Smooth muscle cell (in vitro differentiated cells): ENCODE data around the gene TRIP10. TPM values are rescaled to one million over a fixed set of nuclear protein-coding genes. Genes with fewer than 3 reads are reported as not detected.

ENCODE experiments used
- DNase-seq: peaks from one replicate; lab custom pipeline; 2025; ENCODE audit not compliant: unreplicated experiment; lab: John Stamatoyannopoulos, UW
- H2AFZ ChIP-seq: fragments of 200-600 bp; sonication (generic); 2 replicates; pipeline ENCODE4 v1.6.0; 2016; ENCODE audit warnings: antibody characterized with exemption, low read depth, mild to moderate bottlenecking
- H3F3A ChIP-seq: fragments of 200-600 bp; sonication (generic); 2 replicates; pipeline ENCODE4 v1.6.0; 2017; ENCODE audit warnings: antibody characterized with exemption, low read depth
- H3K27ac ChIP-seq: fragments of 200-600 bp; sonication (generic); 2 replicates; pipeline ENCODE4 v1.5.1; 2016; ENCODE audit warnings: low read depth, mild to moderate bottlenecking
- H3K27me3 ChIP-seq: fragments of 200-600 bp; sonication (generic); 2 replicates; pipeline ENCODE4 v1.6.1; 2016; ENCODE audit warnings: low read depth, mild to moderate bottlenecking
- H3K36me3 ChIP-seq: fragments of 200-600 bp; sonication (generic); 2 replicates; pipeline ENCODE4 v1.5.1; 2016; ENCODE audit warnings: low read depth
- H3K4me1 ChIP-seq: fragments of 200-600 bp; sonication (generic); 2 replicates; pipeline ENCODE4 v1.5.1; 2016; ENCODE audit warnings: low read depth
- H3K4me2 ChIP-seq: fragments of 200-600 bp; sonication (generic); 2 replicates; pipeline ENCODE4 v1.6.0; 2016; ENCODE audit warnings: mild to moderate bottlenecking
- H3K4me3 ChIP-seq: fragments of 200-600 bp; sonication (generic); 2 replicates; pipeline ENCODE4 v1.5.1; 2016; ENCODE audit warnings: mild to moderate bottlenecking
- H3K79me2 ChIP-seq: fragments of 200-600 bp; sonication (generic); 2 replicates; pipeline ENCODE4 v1.6.0; 2016; ENCODE audit warnings: low read depth, mild to moderate bottlenecking
- H3K9ac ChIP-seq: fragments of 200-600 bp; sonication (generic); 2 replicates; pipeline ENCODE4 v1.6.0; 2016; ENCODE audit warnings: low read depth
- H3K9me3 ChIP-seq: fragments of 200-600 bp; sonication (generic); replicated peaks from 2 replicates; pipeline ENCODE4 v1.5.1; 2016; ENCODE audit warnings: low read depth
- H4K20me1 ChIP-seq: fragments of 200-600 bp; sonication (generic); 2 replicates; pipeline ENCODE4 v1.6.0; 2016; ENCODE audit warnings: low read depth
- WGBS: methylation state at CpG from one replicate; pipeline ENCODE4 v1.1.7; 2016; ENCODE audit warnings: low lambda C conversion rate; 5-methylcytosine and 5-hydroxymethylcytosine counted together
- polyA plus RNA-seq: library from polyadenylated mRNA; unstranded; fragments of >200 nt; fragmentation: Nextera tagmentation; extraction: Ambion mirVana; gene quantifications from 2 replicates; pipeline ENCODE4 v1.2.1, GENCODE V29; 2016
- total RNA-seq: library from RNA; depleted of rRNA; stranded (reverse); fragments of >200 nt; gene quantifications from 2 replicates; pipeline ENCODE4 v1.2.3, GENCODE V29; 2014
- TF ChIP-seq, protein P1 (sequence below): fragments of 200-600 bp; sonication (generic); IDR thresholded peaks from 2 replicates; pipeline ENCODE4 v1.5.1; 2017; ENCODE audit warnings: borderline replicate concordance, mild to moderate bottlenecking, antibody characterized with exemption; ENCODE audit not compliant: insufficient read depth, poor library complexity, severe bottlenecking

TRIP10 gene
- total and polyA plus RNA-seq, 2 experiments from 2014 or later, result 55.0 to 67.8 TPM

DNA sequence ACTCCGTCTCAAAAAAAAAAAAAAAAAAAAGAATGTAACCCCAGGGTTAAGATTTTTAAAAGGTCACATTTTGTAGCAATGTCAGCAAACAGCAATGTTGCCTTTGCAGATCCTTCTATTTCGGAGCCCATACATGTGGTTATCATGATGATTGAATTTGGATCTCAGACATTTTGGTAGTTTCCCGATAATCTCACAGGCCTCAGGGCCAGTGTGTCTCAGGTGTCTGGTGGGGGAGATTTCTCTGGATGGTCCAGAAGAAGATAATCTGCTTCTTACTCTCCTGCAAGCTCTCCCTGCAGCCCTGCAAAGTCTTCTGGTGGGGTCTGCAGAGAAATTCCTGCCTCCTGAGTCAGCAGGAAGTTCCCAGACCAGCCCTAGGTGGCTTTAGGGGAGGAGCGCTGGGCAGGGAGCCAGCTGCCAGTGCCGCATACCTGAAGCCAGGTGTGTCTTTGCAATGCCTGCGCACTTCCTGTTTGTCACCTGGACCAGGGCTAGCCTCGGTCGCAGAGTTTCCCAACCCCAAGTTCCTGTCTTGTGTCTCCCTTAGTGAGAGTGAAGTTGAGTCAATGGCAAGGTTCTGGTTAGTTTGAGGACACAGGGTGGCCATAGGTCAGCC lies 26.4 kb downstream of the TRIP10 start:
- TF ChIP-seq, protein P1, sequence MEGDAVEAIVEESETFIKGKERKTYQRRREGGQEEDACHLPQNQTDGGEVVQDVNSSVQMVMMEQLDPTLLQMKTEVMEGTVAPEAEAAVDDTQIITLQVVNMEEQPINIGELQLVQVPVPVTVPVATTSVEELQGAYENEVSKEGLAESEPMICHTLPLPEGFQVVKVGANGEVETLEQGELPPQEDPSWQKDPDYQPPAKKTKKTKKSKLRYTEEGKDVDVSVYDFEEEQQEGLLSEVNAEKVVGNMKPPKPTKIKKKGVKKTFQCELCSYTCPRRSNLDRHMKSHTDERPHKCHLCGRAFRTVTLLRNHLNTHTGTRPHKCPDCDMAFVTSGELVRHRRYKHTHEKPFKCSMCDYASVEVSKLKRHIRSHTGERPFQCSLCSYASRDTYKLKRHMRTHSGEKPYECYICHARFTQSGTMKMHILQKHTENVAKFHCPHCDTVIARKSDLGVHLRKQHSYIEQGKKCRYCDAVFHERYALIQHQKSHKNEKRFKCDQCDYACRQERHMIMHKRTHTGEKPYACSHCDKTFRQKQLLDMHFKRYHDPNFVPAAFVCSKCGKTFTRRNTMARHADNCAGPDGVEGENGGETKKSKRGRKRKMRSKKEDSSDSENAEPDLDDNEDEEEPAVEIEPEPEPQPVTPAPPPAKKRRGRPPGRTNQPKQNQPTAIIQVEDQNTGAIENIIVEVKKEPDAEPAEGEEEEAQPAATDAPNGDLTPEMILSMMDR, result no peak
- Histone ChIP-seq H4K20me1 (no peaks in the 10 kb centered on the region), H3K27ac (peak overlapping the region; percentile 77), H3K4me3 (peak overlapping the region; percentile 53), H3K27me3 (no peaks in the 10 kb centered on the region), H3K4me2 (peak overlapping the region; percentile 87), H3F3A (no peaks in the 10 kb centered on the region), H3K4me1 (peaks cover 2% of the 10 kb centered on the region), H3K79me2 (no peaks in the 10 kb centered on the region), H3K9ac (no peak overlapping the region), H2AFZ (no peak overlapping the region), H3K9me3 (no peaks in the 10 kb centered on the region), H3K36me3 (no peaks in the 10 kb centered on the region)
- no peak for DNase-seq
- WGBS, result 12% methylated on average over 8 of the region's 8 CpGs

DNA sequence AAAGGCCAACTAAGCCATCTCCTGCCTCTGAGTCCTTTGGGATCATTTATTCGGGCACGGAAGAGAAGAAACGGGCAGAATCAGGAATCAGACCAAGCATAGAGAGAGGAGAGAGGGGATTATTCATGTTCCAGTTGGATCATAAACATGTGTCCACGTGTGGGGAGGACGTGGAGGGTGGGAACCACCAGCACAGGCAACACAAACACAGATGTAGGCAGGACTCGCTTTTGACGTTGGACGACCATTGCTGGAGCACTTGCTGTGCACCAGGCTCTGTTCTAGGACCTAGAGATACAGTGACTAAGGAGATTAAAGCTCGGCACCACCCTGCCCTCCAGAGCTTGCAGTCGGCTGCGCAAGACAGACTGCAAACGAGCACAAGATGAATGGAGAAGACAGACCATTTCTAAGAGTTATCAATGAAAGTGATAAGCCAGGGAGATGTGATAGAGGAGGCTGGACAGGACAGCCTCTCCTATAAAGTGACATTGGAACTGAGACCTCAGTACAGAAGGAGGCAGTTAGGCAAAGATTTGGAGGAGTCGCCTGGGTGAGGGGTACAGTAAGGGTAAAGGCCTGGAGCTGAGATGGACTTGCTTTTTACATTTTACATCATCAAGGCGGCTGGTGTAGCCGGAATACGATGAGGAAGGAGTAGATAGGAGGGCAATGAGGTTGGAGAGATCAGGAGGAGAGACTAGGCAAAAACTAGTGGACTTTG lies 27.0 kb downstream of the TRIP10 start:
- no peaks in the 10 kb centered on the region for H3K9me3 ChIP-seq
- TF ChIP-seq, protein P1, result no peak
- H3K36me3 ChIP-seq, result no peaks in the 10 kb centered on the region
- 9% methylated on average over 16 of the region's 16 CpGs for WGBS
- no peaks in the 10 kb centered on the region for H3K27me3 ChIP-seq
- H3K4me1 ChIP-seq, result peaks cover 2% of the 10 kb centered on the region
- H3K4me2 ChIP-seq, result peak overlapping the region; percentile 87
- H3K4me3 ChIP-seq, result peak overlapping the region; percentile 53
- H3F3A ChIP-seq, result no peaks in the 10 kb centered on the region
- peak overlapping the region; percentile 70 for H2AFZ ChIP-seq
- no peak for DNase-seq
- H4K20me1 ChIP-seq, result no peaks in the 10 kb centered on the region
- H3K27ac ChIP-seq, result peak overlapping the region; percentile 77
- H3K9ac ChIP-seq, result no peak overlapping the region
- H3K79me2 ChIP-seq, result no peaks in the 10 kb centered on the region

DNA sequence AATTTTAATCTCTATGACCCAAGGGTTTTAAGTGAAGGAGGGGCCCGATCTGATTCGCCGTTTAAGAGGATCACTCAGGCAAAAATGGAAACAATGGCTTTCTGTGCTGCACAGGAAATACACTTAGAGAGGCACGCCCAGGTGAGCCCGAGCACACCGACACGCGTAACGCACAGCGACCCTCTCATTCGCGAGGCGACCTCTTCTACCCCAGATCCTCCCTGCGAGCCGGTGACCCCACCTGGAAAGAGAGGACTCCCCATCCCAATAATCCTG lies 27.5 kb downstream of the TRIP10 start:
- H3K27ac ChIP-seq, result no peak overlapping the region
- peak overlapping the region; percentile 70 for H2AFZ ChIP-seq
- no peaks in the 10 kb centered on the region for H3K27me3 ChIP-seq
- peak overlapping the region; percentile 53 for H3K4me3 ChIP-seq
- H3K4me1 ChIP-seq, result peaks cover 2% of the 10 kb centered on the region
- TF ChIP-seq, protein P1, result no peak
- DNase-seq, result no peak
- 4% methylated on average over 15 of the region's 15 CpGs for WGBS
- H3K9me3 ChIP-seq, result no peaks in the 10 kb centered on the region
- H3F3A ChIP-seq, result no peaks in the 10 kb centered on the region
- H3K79me2 ChIP-seq, result no peaks in the 10 kb centered on the region
- H3K4me2 ChIP-seq, result peak overlapping the region; percentile 87
- H3K36me3 ChIP-seq, result no peaks in the 10 kb centered on the region
- no peak overlapping the region for H3K9ac ChIP-seq
- no peaks in the 10 kb centered on the region for H4K20me1 ChIP-seq
